Left ventricle myocardium superior (tissue), 1 donor: ENCODE results near the gene CPAMD8. TPM values are rescaled to one million over a fixed set of nuclear protein-coding genes. Genes with fewer than 3 reads are reported as not detected.

Experiments
- ATAC-seq: fragments of 200-7000 bp; cut with Tn5 transposase; one replicate; pipeline ENCODE4 v1.9.1; 2020; ENCODE audit warnings: mild to moderate bottlenecking, moderate library complexity
- DNase-seq: peaks from one replicate; pipeline ENCODE4 v3.0.0-alpha.2; 2020
- intact Hi-C: fragments of 100-400 bp; cut with micrococcal nuclease; formaldehyde crosslinking; loops from one replicate; pipeline ENCODE4 v1.11.0; 2022
- total RNA-seq: library from RNA; stranded (reverse); fragmentation: NEBNext Ultra II Directional; extraction: Animal tissue kit (Norgen Biotek cat#: 25700); gene quantifications from one replicate; pipeline ENCODE4 v1.2.1, GENCODE V29; 2021
- donor health status: DM: no; HTN: yes; CAD: no; lungs with severe emphysema.

The CPAMD8 gene
- total RNA-seq, 1 donor from 2014 or later: 12.5 TPM

GRCh38 chr19:16901491-16902175, 125.0 kb downstream of the CPAMD8 start:
- no peak for ATAC-seq
- intact Hi-C loops: no loop called here
- DNase-seq: no peak

GRCh38 chr19:16899566-16900075, 127.0 kb downstream of the CPAMD8 start:
- ATAC-seq: no peak
- peak; percentile 61 for DNase-seq
- intact Hi-C loops: no loop called here

- DNase-seq (no peak), ATAC-seq (no peak)
- intact Hi-C loops: no loop called here
These were observed 128.1 kb downstream of the CPAMD8 start for GRCh38 chr19:16898361-16899015.

- DNase-seq (no peak), ATAC-seq (peak; percentile 22)
- intact Hi-C loops: no loop called here
These were observed 128.8 kb downstream of the CPAMD8 start for GRCh38 chr19:16897856-16898161.

GRCh38 chr19:16897029-16897855, 129.4 kb downstream of the CPAMD8 start:
- DNase-seq (peak; percentile 94), ATAC-seq (peak; percentile 92)
- intact Hi-C loops: no loop called here

GRCh38 chr19:16896146-16897028, 130.2 kb downstream of the CPAMD8 start:
- ATAC-seq (no peak), DNase-seq (peak; percentile 49)
- intact Hi-C loops: no loop called here

- no peak for ATAC-seq
- intact Hi-C loops: no loop called here
- peak; percentile 52 for DNase-seq
These were observed 131.0 kb downstream of the CPAMD8 start for GRCh38 chr19:16895467-16896145.

GRCh38 chr19:16894080-16894479, 132.5 kb downstream of the CPAMD8 start:
- ATAC-seq (no peak), DNase-seq (no peak)
- intact Hi-C loops: no loop called here

GRCh38 chr19:16893686-16893989, 133.0 kb downstream of the CPAMD8 start:
- intact Hi-C loops: no loop called here
- DNase-seq: peak; percentile 52
- ATAC-seq: no peak

GRCh38 chr19:16892868-16893685, 133.5 kb downstream of the CPAMD8 start:
- no peak for DNase-seq

GRCh38 chr19:16892436-16892835, 134.2 kb downstream of the CPAMD8 start:
- intact Hi-C loops: no loop called here
- ATAC-seq (no peak), DNase-seq (no peak)

More at GRCh38 chr19:16892868-16893685, 133.5 kb downstream of the CPAMD8 start:
- no peak for ATAC-seq
- intact Hi-C loops: no loop called here

GRCh38 chr19:16891696-16892382, 134.8 kb downstream of the CPAMD8 start:
- ATAC-seq: no peak
- intact Hi-C loops: no loop called here
- DNase-seq: no peak

GRCh38 chr19:16890461-16891184, 136.0 kb downstream of the CPAMD8 start:
- no peak for ATAC-seq
- intact Hi-C loops: no loop called here
- DNase-seq: no peak

GRCh38 chr19:16889883-16890460, 136.6 kb downstream of the CPAMD8 start:
- no peak for ATAC-seq
- DNase-seq: no peak
- intact Hi-C loops: no loop called here

GRCh38 chr19:16889366-16889882, 137.2 kb downstream of the CPAMD8 start:
- ATAC-seq: peak; percentile 69
- peak; percentile 79 for DNase-seq
- intact Hi-C loops: no loop called here
